Endothelial cell (in vitro differentiated cells): Measurements from ENCODE around the gene RBM33. TPM values are rescaled to one million over a fixed set of nuclear protein-coding genes. Genes with fewer than 3 reads are reported as not detected.

Source experiments
- DNase-seq: peaks from one replicate; pipeline ENCODE4 v3.0.0; 2021; ENCODE audit warnings: low spot score
- H3K27ac Mint-ChIP-seq: one replicate; pipeline ENCODE4 v1.8.0; 2021; ENCODE audit warnings: mixed read lengths, inconsistent platforms; ENCODE audit not compliant: unreplicated experiment
- H3K27me3 Mint-ChIP-seq: one replicate; pipeline ENCODE4 v1.8.0; 2021; ENCODE audit warnings: mild to moderate bottlenecking, moderate library complexity, mixed read lengths, inconsistent platforms; ENCODE audit not compliant: unreplicated experiment
- H3K36me3 Mint-ChIP-seq: one replicate; pipeline ENCODE4 v1.8.0; 2021; ENCODE audit warnings: mild to moderate bottlenecking, low read depth, mixed read lengths, inconsistent platforms; ENCODE audit not compliant: unreplicated experiment
- H3K4me1 Mint-ChIP-seq: one replicate; pipeline ENCODE4 v1.8.0; 2021; ENCODE audit warnings: mild to moderate bottlenecking, mixed read lengths, inconsistent platforms; ENCODE audit not compliant: unreplicated experiment
- H3K4me3 Mint-ChIP-seq: one replicate; pipeline ENCODE4 v1.8.0; 2021; ENCODE audit warnings: mild to moderate bottlenecking, mixed read lengths, inconsistent platforms; ENCODE audit not compliant: unreplicated experiment
- H3K9me3 Mint-ChIP-seq: one replicate; pipeline ENCODE4 v1.8.0; 2021; ENCODE audit warnings: mixed read lengths, inconsistent platforms; ENCODE audit not compliant: unreplicated experiment
- CTCF ChIP-seq: fragments of 200-600 bp; sonication (generic); IDR thresholded peaks from one replicate; pipeline ENCODE4 v1.5.0; 2021; ENCODE audit warnings: antibody characterized with exemption; ENCODE audit not compliant: unreplicated experiment
- total RNA-seq: library from RNA; stranded (reverse); fragmentation: NEBNext Ultra II Directional; extraction: Animal tissue kit (Norgen Biotek cat#: 25700); gene quantifications from one replicate; pipeline ENCODE4 v1.2.1, GENCODE V29; 2021; ENCODE audit not compliant: unreplicated experiment

RBM33 gene
- total RNA-seq, 1 donor from 2014 or later = 65.3 TPM

- no peak for TF ChIP-seq CTCF
- Mint-ChIP-seq H3K4me1 (no peaks in the 10 kb centered on the region), H3K27ac (no peak overlapping the region), H3K9me3 (peaks cover 6% of the 10 kb centered on the region), H3K27me3 (peaks cover 2% of the 10 kb centered on the region), H3K4me3 (no peak overlapping the region), H3K36me3 (peaks cover 29% of the 10 kb centered on the region)
- DNase-seq = no peak
Measured at GRCh38 chr7:155637155-155637554, 7.3 kb upstream of the RBM33 start.

GRCh38 chr7:155638366-155638765, 6.1 kb upstream of the RBM33 start:
- Mint-ChIP-seq H3K27me3 (peaks cover 2% of the 10 kb centered on the region), H3K4me1 (peaks cover 2% of the 10 kb centered on the region), H3K9me3 (peaks cover 6% of the 10 kb centered on the region), H3K4me3 (no peak overlapping the region), H3K27ac (no peak overlapping the region), H3K36me3 (peaks cover 35% of the 10 kb centered on the region)
- no peak for DNase-seq
- no peak for TF ChIP-seq CTCF

- DNase-seq = no peak
- peaks cover 9% of the 10 kb centered on the region for H3K27me3 Mint-ChIP-seq
- peaks cover 6% of the 10 kb centered on the region for H3K9me3 Mint-ChIP-seq
- no peak for TF ChIP-seq CTCF
- no peak overlapping the region for H3K4me3 Mint-ChIP-seq
- peaks cover 8% of the 10 kb centered on the region for H3K4me1 Mint-ChIP-seq
- no peak overlapping the region for H3K27ac Mint-ChIP-seq
- peaks cover 37% of the 10 kb centered on the region for H3K36me3 Mint-ChIP-seq
Measured at GRCh38 chr7:155639958-155640520, 4.4 kb upstream of the RBM33 start.

GRCh38 chr7:155640629-155641028, 3.8 kb upstream of the RBM33 start:
- Mint-ChIP-seq H3K36me3 (peaks cover 39% of the 10 kb centered on the region), H3K27me3 (peaks cover 11% of the 10 kb centered on the region), H3K9me3 (peaks cover 6% of the 10 kb centered on the region), H3K4me3 (no peak overlapping the region), H3K27ac (no peak overlapping the region), H3K4me1 (peaks cover 14% of the 10 kb centered on the region)
- no peak for TF ChIP-seq CTCF
- DNase-seq = no peak

- TF ChIP-seq CTCF = no peak
- Mint-ChIP-seq H3K4me1 (peaks cover 24% of the 10 kb centered on the region), H3K27me3 (peaks cover 11% of the 10 kb centered on the region), H3K9me3 (no peaks in the 10 kb centered on the region), H3K36me3 (peaks cover 49% of the 10 kb centered on the region), H3K27ac (peak overlapping the region; percentile 89), H3K4me3 (peak overlapping the region; percentile 99)
- no peak for DNase-seq
Measured at GRCh38 chr7:155643804-155644177, 670 bp upstream of the RBM33 start.
